ENCODE measurements around the gene YEATS2. TPM values are rescaled to one million over a fixed set of nuclear protein-coding genes. Genes with fewer than 3 reads are reported as not detected.

Gene YEATS2
- total RNA-seq, 1 experiment from 2014 or later, result 31.0 TPM

DNA sequence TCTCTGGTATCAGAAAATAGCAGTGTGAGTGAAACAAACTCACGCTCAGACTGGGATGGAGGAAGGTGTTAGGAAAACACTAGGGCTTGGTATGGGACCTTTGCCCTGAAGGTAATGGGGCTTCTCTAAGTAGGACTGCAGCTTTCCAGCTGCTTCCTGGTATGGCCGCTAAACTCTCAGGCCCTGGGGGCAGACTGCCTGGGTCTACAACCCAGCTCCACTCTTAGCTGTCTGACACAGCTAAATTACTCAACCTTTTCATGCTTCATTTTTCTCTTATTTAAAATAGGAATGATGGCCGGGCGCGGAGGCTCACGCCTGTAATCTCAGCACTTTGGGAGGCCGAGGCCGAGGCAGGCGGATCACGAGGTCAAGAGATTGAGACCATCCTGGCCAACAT is 5.2 kb upstream of the YEATS2 start:
- POLR2A ChIA-PET (ENCODE audit: unreplicated experiment), result no interaction called here

GRCh38 chr3:183695569-183696364 is 1.8 kb upstream of the YEATS2 start:
- no peak for ATAC-seq
- Histone ChIP-seq H3F3A (ENCODE audit: low read length, unreplicated experiment) (no peaks in the 10 kb centered on the region), H3K27ac (ENCODE audit: low read length) (no peak overlapping the region), H3K4me1 (ENCODE audit: insufficient read depth, low read length) (peaks cover 15% of the 10 kb centered on the region), H3K36me3 (ENCODE audit: low read depth, low read length) (no peaks in the 10 kb centered on the region), H3K4me3 (ENCODE audit: low read length) (no peak overlapping the region), H2AFZ (ENCODE audit: low read length) (no peak overlapping the region), H3K9me2 (replicated peaks; ENCODE audit: low read length) (no peaks in the 10 kb centered on the region; the same call in 1 of the 2 replicates), H3K4me2 (ENCODE audit: low read length) (no peak overlapping the region), H3K9ac (ENCODE audit: low read length) (no peak overlapping the region), H4K20me1 (ENCODE audit: low read length) (peaks cover 10% of the 10 kb centered on the region; the same call in 1 of the 2 replicates), H3K79me2 (ENCODE audit: low read length) (peaks cover 35% of the 10 kb centered on the region), H3K27me3 (ENCODE audit: low read length) (no peaks in the 10 kb centered on the region), H3K9me3 (ENCODE audit: low read length) (no peaks in the 10 kb centered on the region)
- intact Hi-C loops (cut with micrococcal nuclease), result no loop called here
- no TSS peak for BruUV-seq (replicated peaks)
- TF ChIP-seq EZH2 (IDR thresholded peaks at IDR 0.05; ENCODE audit: low read length, unreplicated experiment) (no peak), EZH2phosphoT487 (IDR thresholded peaks at IDR 0.05; ENCODE audit: borderline replicate concordance, low read length) (no peak)
- TF ChIP-seq, protein P1, sequence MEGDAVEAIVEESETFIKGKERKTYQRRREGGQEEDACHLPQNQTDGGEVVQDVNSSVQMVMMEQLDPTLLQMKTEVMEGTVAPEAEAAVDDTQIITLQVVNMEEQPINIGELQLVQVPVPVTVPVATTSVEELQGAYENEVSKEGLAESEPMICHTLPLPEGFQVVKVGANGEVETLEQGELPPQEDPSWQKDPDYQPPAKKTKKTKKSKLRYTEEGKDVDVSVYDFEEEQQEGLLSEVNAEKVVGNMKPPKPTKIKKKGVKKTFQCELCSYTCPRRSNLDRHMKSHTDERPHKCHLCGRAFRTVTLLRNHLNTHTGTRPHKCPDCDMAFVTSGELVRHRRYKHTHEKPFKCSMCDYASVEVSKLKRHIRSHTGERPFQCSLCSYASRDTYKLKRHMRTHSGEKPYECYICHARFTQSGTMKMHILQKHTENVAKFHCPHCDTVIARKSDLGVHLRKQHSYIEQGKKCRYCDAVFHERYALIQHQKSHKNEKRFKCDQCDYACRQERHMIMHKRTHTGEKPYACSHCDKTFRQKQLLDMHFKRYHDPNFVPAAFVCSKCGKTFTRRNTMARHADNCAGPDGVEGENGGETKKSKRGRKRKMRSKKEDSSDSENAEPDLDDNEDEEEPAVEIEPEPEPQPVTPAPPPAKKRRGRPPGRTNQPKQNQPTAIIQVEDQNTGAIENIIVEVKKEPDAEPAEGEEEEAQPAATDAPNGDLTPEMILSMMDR (conservative IDR thresholded peaks at IDR 0.05; ENCODE audit: low read depth, low read length), result no peak
- ChIA-PET POLR2A (ENCODE audit: unreplicated experiment) (no interaction called here), CTCF (no interaction called here)
- no peak for DNase-seq

More for the DNA sequence above, 5.2 kb upstream of the YEATS2 start:
- CTCF ChIA-PET, result no interaction called here
- Histone ChIP-seq H3K9me3 (ENCODE audit: low read length) (no peaks in the 10 kb centered on the region), H3K9ac (ENCODE audit: low read length) (no peak overlapping the region), H3K4me1 (ENCODE audit: insufficient read depth, low read length) (peaks cover 4% of the 10 kb centered on the region; the same call in 1 of the 2 replicates), H3F3A (ENCODE audit: low read length, unreplicated experiment) (no peaks in the 10 kb centered on the region), H2AFZ (ENCODE audit: low read length) (no peak overlapping the region), H3K27me3 (ENCODE audit: low read length) (no peaks in the 10 kb centered on the region), H3K79me2 (ENCODE audit: low read length) (0 out of 2 replicates have a peak, but pooled peaks cover 4% of the 10 kb centered on the region), H4K20me1 (ENCODE audit: low read length) (no peaks in the 10 kb centered on the region), H3K36me3 (ENCODE audit: low read depth, low read length) (no peaks in the 10 kb centered on the region), H3K4me2 (ENCODE audit: low read length) (no peak overlapping the region), H3K27ac (ENCODE audit: low read length) (no peak overlapping the region), H3K4me3 (ENCODE audit: low read length) (no peak overlapping the region), H3K9me2 (replicated peaks; ENCODE audit: low read length) (no peaks in the 10 kb centered on the region; the same call in 1 of the 2 replicates)
- BruUV-seq (replicated peaks), result no TSS peak
- TF ChIP-seq, protein P1 (conservative IDR thresholded peaks at IDR 0.05; ENCODE audit: low read depth, low read length), result no peak
- no peak for TF ChIP-seq EZH2 (IDR thresholded peaks at IDR 0.05; ENCODE audit: low read length, unreplicated experiment)
- intact Hi-C loops (cut with micrococcal nuclease), result no loop called here
- ATAC-seq (no peak), DNase-seq (no peak)

DNA sequence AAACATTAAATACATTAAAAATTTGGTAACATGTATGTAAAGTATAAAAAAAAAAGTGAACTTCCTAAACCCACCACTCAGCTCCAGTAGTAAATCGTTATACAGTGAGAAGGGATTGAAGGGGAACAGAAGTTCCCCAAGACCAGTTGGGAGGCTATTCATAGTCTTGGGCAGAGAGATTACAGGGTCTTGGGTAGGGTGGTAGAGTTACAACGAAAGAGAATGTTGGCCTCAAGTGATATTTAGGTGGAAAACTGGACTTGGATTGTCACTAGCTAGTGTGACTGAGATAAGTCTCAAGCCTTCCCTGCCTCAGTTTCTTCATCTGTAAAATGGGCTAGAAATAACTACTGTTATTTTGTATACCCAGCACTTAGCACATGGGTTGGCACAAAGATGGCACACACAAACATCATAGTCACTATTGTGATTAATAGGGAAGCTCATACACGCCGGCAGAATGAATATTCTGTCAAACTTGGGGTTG is 431 bp upstream of the YEATS2 start:
- DNase-seq (no peak), ATAC-seq (no peak)
- TF ChIP-seq, protein P1 (conservative IDR thresholded peaks at IDR 0.05; ENCODE audit: low read depth, low read length), result no peak
- TF ChIP-seq EZH2 (IDR thresholded peaks at IDR 0.05; ENCODE audit: low read length, unreplicated experiment) (no peak), EZH2phosphoT487 (IDR thresholded peaks at IDR 0.05; ENCODE audit: borderline replicate concordance, low read length) (no peak)
- Histone ChIP-seq H3K27ac (ENCODE audit: low read length) (no peak overlapping the region), H3K79me2 (ENCODE audit: low read length) (peaks cover 49% of the 10 kb centered on the region), H3K9me2 (replicated peaks; ENCODE audit: low read length) (no peaks in the 10 kb centered on the region; the same call in 1 of the 2 replicates), H4K20me1 (ENCODE audit: low read length) (peaks cover 15% of the 10 kb centered on the region; the same call in 1 of the 2 replicates), H3K4me2 (ENCODE audit: low read length) (peak overlapping the region; percentile 92), H2AFZ (ENCODE audit: low read length) (peak overlapping the region; percentile 95), H3K36me3 (ENCODE audit: low read depth, low read length) (peaks cover 5% of the 10 kb centered on the region; the same call in 1 of the 2 replicates), H3K4me1 (ENCODE audit: insufficient read depth, low read length) (peaks cover 15% of the 10 kb centered on the region), H3F3A (ENCODE audit: low read length, unreplicated experiment) (no peaks in the 10 kb centered on the region), H3K4me3 (ENCODE audit: low read length) (peak overlapping the region; percentile 70), H3K27me3 (ENCODE audit: low read length) (no peaks in the 10 kb centered on the region), H3K9ac (ENCODE audit: low read length) (peak overlapping the region; percentile 91; the same call in 1 of the 2 replicates), H3K9me3 (ENCODE audit: low read length) (no peaks in the 10 kb centered on the region)
- TSS peak; percentile 99 for BruUV-seq (replicated peaks)
- ChIA-PET CTCF (interaction anchor here (0.6 kb wide), 1 partner anchor 37 kb away, joined by 3 read pairs; no protein-coding TSS in a partner anchor), POLR2A (ENCODE audit: unreplicated experiment) (interaction anchor here (0.5 to 1.0 kb wide), 4 partner anchors 61 to 589 kb away, joined by 3 to 5 read pairs (median 4); no protein-coding TSS in a partner anchor)
- intact Hi-C loops (cut with micrococcal nuclease), result no loop called here

Data from PC-3 (cell line).